ENCODE measurements around the gene CLSTN1. TPM values are rescaled to one million over a fixed set of nuclear protein-coding genes. Genes with fewer than 3 reads are reported as not detected.

CLSTN1 gene
- total RNA-seq, 3 donors from 2014 or later (not counting 1 experiment from before 2014, with no cell fraction given) = 83.1 to 114 (median 94.5) TPM

GRCh38 chr1:9833632-9834031 is 9.9 kb upstream of the CLSTN1 start:
- no peaks in the 10 kb centered on the region for H3K27me3 ChIP-seq (ENCODE audit: control insufficient read depth, insufficient read depth, low read length)
- H3K4me1 ChIP-seq (ENCODE audit: control insufficient read depth, insufficient read depth, low read length) = peaks cover 13% of the 10 kb centered on the region
- TF ChIP-seq, protein P1, sequence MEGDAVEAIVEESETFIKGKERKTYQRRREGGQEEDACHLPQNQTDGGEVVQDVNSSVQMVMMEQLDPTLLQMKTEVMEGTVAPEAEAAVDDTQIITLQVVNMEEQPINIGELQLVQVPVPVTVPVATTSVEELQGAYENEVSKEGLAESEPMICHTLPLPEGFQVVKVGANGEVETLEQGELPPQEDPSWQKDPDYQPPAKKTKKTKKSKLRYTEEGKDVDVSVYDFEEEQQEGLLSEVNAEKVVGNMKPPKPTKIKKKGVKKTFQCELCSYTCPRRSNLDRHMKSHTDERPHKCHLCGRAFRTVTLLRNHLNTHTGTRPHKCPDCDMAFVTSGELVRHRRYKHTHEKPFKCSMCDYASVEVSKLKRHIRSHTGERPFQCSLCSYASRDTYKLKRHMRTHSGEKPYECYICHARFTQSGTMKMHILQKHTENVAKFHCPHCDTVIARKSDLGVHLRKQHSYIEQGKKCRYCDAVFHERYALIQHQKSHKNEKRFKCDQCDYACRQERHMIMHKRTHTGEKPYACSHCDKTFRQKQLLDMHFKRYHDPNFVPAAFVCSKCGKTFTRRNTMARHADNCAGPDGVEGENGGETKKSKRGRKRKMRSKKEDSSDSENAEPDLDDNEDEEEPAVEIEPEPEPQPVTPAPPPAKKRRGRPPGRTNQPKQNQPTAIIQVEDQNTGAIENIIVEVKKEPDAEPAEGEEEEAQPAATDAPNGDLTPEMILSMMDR (IDR thresholded peaks at IDR 0.05) = no peak
- no peak overlapping the region for H3K27ac ChIP-seq (ENCODE audit: low read length)
- intact Hi-C loops (cut with micrococcal nuclease) = no loop called here
- H3K9me3 ChIP-seq (ENCODE audit: control insufficient read depth, insufficient read depth, low read length) = no peaks in the 10 kb centered on the region
- peak overlapping the region in 1 of 2 donors; percentile 69 for H3K27ac Mint-ChIP-seq
- no peaks in the 10 kb centered on the region for H3K9me3 Mint-ChIP-seq
- no peaks in the 10 kb centered on the region for H3K36me3 ChIP-seq (ENCODE audit: control insufficient read depth, insufficient read depth, low read length)
- DNase-seq = no peak
- no peak overlapping the region for H3K4me3 Mint-ChIP-seq
- ATAC-seq = no peak
- WGBS (ENCODE audit: insufficient coverage) = 69% methylated on average over 3 of the region's 3 CpGs
- no peaks in the 10 kb centered on the region for H3K27me3 Mint-ChIP-seq (ENCODE audit: low read depth in 2 of 2)
- H3K36me3 Mint-ChIP-seq = no peaks in the 10 kb centered on the region
- peaks cover 0 to 16% of the 10 kb centered on the region in 2 donors for H3K4me1 Mint-ChIP-seq
- H3K4me3 ChIP-seq (ENCODE audit: low read length) = no peak overlapping the region

GRCh38 chr1:9827558-9828185 is 3.9 kb upstream of the CLSTN1 start:
- no peak overlapping the region for H3K4me3 Mint-ChIP-seq
- WGBS (ENCODE audit: insufficient coverage) = 73% methylated on average over 20 of the region's 24 CpGs

DNA sequence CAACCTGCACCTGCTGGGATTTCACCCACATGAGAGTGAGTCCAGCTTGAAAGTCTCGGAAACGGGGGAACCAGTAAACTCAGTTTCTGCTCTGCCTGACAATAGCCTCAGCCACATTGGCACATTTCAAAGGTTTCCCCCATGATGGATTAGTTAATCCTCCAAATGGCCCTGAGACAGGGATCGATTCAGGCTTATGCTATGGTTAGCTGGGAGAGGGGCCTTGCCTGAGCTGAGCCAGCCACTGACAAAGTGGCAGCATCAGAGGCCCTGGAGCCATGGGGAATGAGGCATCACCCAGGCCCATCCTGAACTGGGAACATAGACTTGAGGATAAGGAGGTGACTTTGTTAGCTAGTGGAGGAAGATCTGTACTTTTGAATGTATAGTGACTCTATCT is 2.9 kb upstream of the CLSTN1 start:
- no peaks in the 10 kb centered on the region for H3K9me3 Mint-ChIP-seq
- Histone ChIP-seq H3K27me3 (ENCODE audit: control insufficient read depth, insufficient read depth, low read length) (no peaks in the 10 kb centered on the region), H3K4me1 (ENCODE audit: control insufficient read depth, insufficient read depth, low read length) (peaks cover 24% of the 10 kb centered on the region), H3K27ac (ENCODE audit: low read length) (no peak overlapping the region), H3K4me3 (ENCODE audit: low read length) (no peak overlapping the region), H3K9me3 (ENCODE audit: control insufficient read depth, insufficient read depth, low read length) (no peaks in the 10 kb centered on the region), H3K36me3 (ENCODE audit: control insufficient read depth, insufficient read depth, low read length) (no peaks in the 10 kb centered on the region)
- intact Hi-C loops (cut with micrococcal nuclease) = no loop called here
- no peak for ATAC-seq
- H3K27me3 Mint-ChIP-seq (ENCODE audit: low read depth in 2 of 2) = no peaks in the 10 kb centered on the region
- WGBS (ENCODE audit: insufficient coverage) = 90% methylated on average over 3 of the region's 3 CpGs
- H3K4me3 Mint-ChIP-seq = no peak overlapping the region
- H3K27ac Mint-ChIP-seq = peak overlapping the region; percentile 78 to 83
- H3K36me3 Mint-ChIP-seq = no peaks in the 10 kb centered on the region
- H3K4me1 Mint-ChIP-seq = peaks cover 30 to 34% of the 10 kb centered on the region in 2 donors
- peak in 1 of 2 donors; percentile 12 for DNase-seq
- TF ChIP-seq, protein P1 (IDR thresholded peaks at IDR 0.05) = no peak

More at GRCh38 chr1:9827558-9828185, 3.9 kb upstream of the CLSTN1 start:
- Histone ChIP-seq H3K4me3 (ENCODE audit: low read length) (no peak overlapping the region), H3K4me1 (ENCODE audit: control insufficient read depth, insufficient read depth, low read length) (peaks cover 23% of the 10 kb centered on the region), H3K9me3 (ENCODE audit: control insufficient read depth, insufficient read depth, low read length) (no peaks in the 10 kb centered on the region), H3K27me3 (ENCODE audit: control insufficient read depth, insufficient read depth, low read length) (no peaks in the 10 kb centered on the region), H3K36me3 (ENCODE audit: control insufficient read depth, insufficient read depth, low read length) (no peaks in the 10 kb centered on the region), H3K27ac (ENCODE audit: low read length) (no peak overlapping the region)
- no peaks in the 10 kb centered on the region for H3K9me3 Mint-ChIP-seq
- peak in 1 of 2 donors; percentile 27 for DNase-seq
- no peak overlapping the region for H3K27ac Mint-ChIP-seq
- no peak for ATAC-seq
- peaks cover 21 to 24% of the 10 kb centered on the region in 2 donors for H3K4me1 Mint-ChIP-seq
- intact Hi-C loops (cut with micrococcal nuclease) = no loop called here
- no peaks in the 10 kb centered on the region for H3K36me3 Mint-ChIP-seq
- TF ChIP-seq, protein P1 (IDR thresholded peaks at IDR 0.05) = peak; percentile 14
- H3K27me3 Mint-ChIP-seq (ENCODE audit: low read depth in 2 of 2) = no peaks in the 10 kb centered on the region

- peaks cover 28% of the 10 kb centered on the region for H3K4me1 ChIP-seq (ENCODE audit: control insufficient read depth, insufficient read depth, low read length)
- Mint-ChIP-seq H3K4me3 (peak overlapping the region; percentile 80), H3K36me3 (no peaks in the 10 kb centered on the region), H3K4me1 (peaks cover 30 to 34% of the 10 kb centered on the region in 2 donors), H3K9me3 (no peaks in the 10 kb centered on the region), H3K27ac (peak overlapping the region; percentile 78 to 83), H3K27me3 (ENCODE audit: low read depth in 2 of 2) (no peaks in the 10 kb centered on the region)
- H3K4me3 ChIP-seq (ENCODE audit: low read length) = no peak overlapping the region
- 96% methylated on average over 3 of the region's 3 CpGs for WGBS (ENCODE audit: insufficient coverage)
- no peak for DNase-seq
- no peaks in the 10 kb centered on the region for H3K9me3 ChIP-seq (ENCODE audit: control insufficient read depth, insufficient read depth, low read length)
- H3K36me3 ChIP-seq (ENCODE audit: control insufficient read depth, insufficient read depth, low read length) = no peaks in the 10 kb centered on the region
- peak overlapping the region; percentile 27 for H3K27ac ChIP-seq (ENCODE audit: low read length)
- H3K27me3 ChIP-seq (ENCODE audit: control insufficient read depth, insufficient read depth, low read length) = no peaks in the 10 kb centered on the region
- TF ChIP-seq, protein P1 (IDR thresholded peaks at IDR 0.05) = no peak
- intact Hi-C loops (cut with micrococcal nuclease) = no loop called here
- ATAC-seq = no peak
Measured at GRCh38 chr1:9826087-9826486, 2.3 kb upstream of the CLSTN1 start.

Measured in natural killer cell (primary cell).